HG03442 (cell line): ENCODE measurements around the gene NUP155.
"Not testable (repeated sequence)": the region's sequence is repeated elsewhere in the genome, so short reads cannot be mapped to it uniquely, and the experiment has no call there.

Experiments
- ATAC-seq: cut with Tn5 transposase; IDR thresholded peaks from one replicate; pipeline ENCODE4 v1.9.1; 2021; ENCODE audit warnings: mild to moderate bottlenecking, moderate library complexity; ENCODE audit not compliant: unreplicated experiment

NUP155 gene

DNA sequence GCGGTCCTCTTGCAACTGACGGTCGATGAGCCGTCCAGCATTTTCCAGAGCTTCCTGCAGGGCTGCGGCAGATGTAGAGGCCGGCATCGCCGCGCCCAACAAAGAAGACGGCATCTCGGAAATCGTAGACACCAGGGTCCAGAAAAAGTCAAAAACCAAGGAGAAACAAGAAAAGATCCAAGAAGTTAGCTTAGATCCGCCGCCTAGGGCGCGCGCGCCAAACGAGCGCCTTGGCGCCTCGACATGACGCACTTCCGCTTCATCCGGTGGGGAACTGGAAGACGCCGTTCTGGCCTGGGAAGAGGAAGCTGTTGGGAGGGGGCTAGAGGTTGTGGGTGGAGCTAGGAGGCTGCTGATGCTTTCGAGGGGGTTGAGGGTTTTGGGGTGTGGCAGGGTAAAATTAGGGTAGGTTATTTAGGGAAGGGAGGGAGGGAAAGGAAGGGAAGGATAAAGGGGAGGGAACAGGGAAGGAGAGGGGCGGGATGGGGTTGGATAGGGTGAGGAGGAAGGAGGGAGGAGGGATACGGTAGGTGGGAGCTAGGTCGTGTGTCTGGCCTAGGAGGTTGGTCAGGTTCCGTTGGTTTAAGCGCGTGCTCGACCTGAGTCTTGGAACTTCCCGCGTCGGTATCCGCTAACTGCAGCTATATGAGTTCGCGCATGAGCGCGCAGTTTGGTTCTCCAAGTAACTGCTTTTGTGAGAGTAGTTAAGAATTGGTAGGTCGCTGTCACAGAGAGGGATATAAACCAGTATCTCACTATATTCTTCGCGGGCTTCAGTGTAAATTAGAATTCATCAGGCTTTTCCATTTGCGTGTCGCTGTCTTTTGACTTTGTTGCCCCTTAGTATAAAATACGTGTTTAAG lies at the start of gene NUP155:
Gene NUP155, minus strand, starts transcription at position 243 of the 863 bp plus-strand sequence. Its CDS starts 129 bp downstream, at position 114.
- ATAC-seq = peak; percentile 92

DNA sequence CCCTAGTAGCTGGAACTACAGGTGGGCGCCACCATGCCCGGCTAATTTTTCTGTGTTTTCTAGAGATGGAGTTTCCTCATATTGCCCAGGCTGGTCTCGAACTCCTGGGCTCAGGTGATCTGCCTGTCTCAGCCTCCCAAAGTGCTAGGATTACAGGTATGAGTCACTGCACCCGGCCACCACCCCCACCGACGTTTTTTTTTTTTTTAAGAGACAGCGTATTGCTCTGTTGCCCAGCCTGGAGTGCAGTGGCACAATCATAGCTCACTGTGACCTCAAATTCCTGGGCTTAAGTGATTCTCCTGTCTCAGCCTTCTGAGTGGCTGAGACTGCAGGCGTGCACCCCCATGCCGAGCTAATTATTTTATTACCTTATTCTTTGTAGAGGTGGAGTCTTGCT lies 46.4 kb upstream of the NUP155 start:
- no peak for ATAC-seq

DNA sequence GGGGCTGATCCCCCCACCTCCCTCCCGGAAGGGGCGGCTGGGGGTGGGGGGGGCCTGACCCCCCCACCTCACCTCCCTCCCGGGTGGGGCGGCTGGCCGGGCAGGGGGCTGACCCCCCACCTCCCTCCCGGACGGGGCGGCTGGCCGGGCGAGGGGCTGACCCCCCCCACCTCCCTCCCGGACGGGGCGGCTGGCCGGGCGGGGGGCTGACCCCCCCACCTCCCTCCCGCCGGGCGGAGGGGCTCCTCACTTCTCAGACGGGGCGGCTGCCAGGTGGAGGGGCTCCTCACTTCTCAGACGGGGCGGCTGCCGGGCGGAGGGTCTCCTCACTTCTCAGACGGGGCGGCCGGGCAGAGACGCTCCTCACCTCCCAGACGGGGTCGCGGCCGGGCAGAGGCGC lies 44.5 kb upstream of the NUP155 start:
- ATAC-seq = not testable (repeated sequence)

DNA sequence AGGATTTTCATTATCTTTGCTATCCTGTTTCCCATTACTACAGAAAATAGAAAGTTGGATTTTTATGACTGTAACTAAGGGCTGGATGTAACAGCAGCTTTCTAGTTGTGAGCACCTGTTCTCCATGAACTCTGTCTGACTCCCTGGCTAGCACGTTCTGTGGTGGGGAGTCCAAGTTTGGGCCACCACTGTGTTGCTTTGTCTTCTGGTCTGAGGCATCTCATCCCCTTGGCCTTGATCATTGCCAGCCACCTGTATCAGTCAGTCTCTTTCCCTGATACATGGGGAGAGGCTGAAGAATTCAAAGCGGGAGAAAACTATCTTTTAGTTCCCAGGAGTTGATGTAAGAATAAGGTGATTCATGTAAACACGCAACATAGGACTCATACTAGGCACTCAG lies 41.6 kb upstream of the NUP155 start:
- no peak for ATAC-seq

DNA sequence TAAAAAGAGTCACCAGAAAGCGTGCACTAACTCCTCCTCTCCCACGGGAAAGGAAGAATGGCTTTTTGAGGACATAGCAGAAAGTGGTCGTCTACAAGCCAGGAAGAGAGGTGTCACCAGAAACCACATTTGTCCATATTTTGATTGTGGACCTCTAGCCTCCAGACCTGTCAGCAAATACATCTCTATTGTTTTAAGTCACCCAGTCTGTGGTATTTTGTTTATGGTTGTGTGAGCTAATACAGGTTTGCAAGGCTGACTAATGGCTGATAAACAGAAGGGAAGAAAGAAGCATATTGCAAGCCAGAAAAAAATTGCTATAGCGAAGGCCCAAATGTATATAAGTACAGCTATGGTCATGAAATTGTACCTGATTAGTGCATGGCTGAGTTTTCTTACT lies 29.6 kb upstream of the NUP155 start:
- no peak for ATAC-seq

DNA sequence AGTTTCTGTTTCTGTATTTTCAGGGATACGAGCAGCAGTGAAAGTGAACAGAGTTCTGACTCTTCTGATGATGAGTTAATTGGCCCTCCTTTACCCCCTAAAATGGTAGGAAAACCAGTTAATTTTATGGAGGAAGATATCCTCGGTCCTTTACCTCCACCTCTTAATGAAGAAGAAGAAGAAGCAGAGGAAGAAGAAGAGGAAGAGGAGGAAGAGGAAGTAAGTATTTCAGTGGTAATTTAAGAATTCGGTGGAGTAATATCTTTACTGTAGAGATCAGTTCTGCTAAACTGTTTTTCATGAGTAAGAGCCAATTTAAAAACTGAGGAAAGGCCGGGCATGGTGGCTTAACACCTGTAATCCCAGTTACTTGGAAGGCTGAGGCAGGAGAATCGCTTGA lies 25.4 kb upstream of the NUP155 start:
- no peak for ATAC-seq

DNA sequence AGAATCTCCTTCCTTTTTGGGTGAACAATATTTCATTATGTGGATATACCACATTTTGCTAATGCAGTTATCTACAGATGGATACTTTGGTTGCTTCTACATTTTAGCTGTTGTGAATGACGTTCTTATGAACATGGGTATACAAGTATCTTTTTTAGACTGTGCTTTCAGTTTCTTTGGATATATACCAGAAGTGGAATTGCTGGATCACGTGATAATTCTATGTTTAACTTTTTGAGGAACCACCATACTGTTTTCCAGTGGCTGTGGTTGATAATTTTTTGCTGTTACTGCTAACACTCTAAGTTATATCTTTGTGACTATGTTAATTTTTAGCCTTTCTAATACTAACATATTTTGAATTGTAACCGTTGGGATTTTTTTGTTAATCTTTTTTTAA lies 20.7 kb upstream of the NUP155 start:
- no peak for ATAC-seq

DNA sequence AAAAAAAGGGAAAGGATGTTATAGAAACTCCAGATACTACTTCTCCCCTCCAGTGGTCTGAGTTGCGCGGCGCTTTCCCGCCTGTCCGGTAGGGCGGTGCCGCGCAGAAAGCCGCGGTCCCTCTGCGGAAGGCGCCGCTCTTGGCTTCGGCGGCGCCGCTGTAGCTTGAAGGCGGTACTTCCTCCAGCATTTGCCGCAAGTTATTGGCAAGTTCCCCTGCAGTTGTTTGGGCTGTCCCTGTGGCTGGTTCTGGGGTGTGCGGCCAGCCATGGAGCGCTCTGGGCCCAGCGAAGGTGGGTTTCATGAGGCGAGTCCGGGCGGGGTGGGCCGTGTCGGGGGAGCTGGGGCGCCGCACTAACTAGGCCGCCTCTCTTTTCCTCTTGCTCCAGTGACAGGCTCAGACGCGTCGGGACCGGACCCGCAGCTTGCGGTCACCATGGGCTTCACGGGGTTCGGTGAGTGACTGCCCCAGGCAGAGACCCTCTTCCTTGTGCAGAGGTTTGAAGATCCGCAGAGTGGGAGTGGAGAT lies 8.3 kb upstream of the NUP155 start, which contains the start of gene WDR70:
Gene WDR70, plus strand, starts transcription at position 219 of the 529 bp plus-strand sequence. Its CDS starts 50 bp downstream, at position 269.
- peak; percentile 96 for ATAC-seq

DNA sequence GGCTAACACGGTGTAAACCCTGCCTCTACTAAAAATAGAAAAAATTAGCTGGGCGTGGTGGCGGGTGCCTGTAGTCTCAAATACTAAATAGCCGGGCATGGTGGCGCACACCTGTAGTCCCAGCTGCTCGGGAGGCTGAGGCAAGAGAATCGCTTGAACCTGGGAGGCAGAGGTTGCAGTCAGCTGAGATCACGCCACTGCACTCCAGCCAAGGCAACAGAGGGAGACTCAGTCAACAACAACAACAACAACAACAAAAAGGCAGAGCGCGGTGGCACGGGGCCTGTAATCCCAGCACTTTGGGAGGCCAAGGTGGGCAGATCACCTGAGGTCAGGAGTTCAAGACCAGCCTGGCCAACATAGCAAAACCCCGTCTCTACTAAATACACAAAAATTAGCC lies 7.2 kb upstream of the NUP155 start:
- not testable (repeated sequence) for ATAC-seq

DNA sequence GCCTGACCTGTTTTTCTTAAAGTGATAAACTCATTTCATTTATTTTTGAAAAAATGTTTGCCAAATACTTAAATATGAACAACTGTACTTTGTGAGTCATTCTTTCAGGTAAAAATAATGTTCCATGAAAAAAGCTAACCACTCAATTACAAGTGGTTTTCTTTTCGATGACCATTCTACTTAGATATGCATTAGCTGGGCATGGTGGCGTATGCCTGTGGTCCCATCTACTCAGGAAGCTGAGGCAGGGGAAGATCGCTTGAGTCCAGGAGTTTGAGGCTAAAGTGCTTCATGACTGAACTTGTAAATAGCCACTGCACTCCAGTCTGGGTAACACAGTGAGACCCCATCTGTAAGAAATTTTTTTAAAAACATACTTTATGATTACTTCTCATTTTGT lies 4.2 kb upstream of the NUP155 start:
- no peak for ATAC-seq

DNA sequence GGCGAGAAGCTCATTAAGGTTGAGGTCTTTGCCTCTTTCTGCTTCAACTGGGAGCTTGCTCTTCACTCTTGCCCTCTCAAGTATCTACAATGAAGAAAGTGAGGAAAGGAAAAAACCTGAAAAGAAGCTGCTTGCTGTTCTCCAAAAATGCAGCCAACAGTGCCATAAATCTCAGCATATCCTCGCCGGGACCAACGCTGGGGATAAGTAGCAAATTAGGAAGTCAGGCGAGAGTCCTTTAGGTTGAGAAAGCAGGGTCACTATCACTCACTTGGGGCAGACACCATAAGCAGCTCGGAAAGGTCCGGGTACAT lies 399 bp downstream of the NUP155 start:
- ATAC-seq = peak; percentile 39

DNA sequence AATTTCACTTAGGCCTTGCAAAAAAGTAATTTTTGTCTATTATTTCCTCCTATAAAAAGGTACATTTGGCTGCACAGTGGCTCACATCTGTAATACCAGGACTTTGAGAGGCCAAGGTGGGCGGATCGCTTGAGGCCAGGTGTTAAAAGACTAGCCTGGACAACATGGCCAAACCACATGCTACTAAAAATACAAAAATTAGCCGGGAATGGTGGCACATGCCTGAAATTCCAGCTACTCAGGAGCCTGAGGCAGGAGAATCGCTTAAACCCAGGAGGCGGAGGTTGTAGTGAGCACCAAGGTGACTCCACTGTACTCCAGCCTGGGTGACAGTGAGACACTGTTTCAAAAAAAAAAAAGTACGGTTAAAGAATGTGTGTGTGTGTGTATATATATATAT lies 15.7 kb downstream of the NUP155 start:
- ATAC-seq = no peak

DNA sequence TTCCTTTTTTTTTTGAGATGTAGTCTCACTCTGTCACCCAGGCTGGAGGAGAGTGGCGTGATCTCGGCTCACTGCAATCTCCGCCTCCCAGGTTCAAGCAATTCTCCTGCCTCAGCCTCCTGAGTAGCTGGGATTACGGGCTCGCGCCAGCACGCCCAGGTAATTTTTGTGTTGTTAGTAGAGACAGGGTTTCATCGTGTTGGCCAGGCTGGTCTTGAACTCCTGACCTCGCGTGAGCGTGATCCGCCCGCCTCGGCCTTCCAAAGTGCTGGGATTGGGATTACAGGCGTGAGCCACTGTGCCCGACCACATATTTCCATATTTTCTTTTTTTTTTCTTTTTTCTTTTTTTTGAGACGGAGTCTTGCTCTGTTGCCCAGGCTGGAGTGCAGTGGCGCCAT lies 28.2 kb downstream of the NUP155 start:
- not testable (repeated sequence) for ATAC-seq

DNA sequence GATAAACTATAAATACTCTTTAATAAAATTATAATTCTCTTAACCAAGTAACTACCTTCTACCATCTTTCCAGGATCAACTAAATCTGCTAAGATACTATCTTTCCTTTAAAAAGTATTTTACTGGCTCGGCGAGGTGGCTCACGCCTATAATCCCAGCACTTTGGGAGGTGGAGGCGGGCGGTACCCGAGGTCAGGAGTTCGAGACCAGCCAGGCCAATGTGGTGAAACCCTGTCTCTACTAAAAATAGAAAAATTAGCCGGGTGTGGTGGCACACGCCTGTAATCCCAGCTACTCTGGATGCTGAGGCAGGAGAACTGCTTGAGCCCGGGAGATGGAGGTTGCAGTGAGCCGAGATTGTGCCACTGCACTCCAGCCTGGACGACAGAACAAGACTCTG lies 36.2 kb downstream of the NUP155 start:
- not testable (repeated sequence) for ATAC-seq

DNA sequence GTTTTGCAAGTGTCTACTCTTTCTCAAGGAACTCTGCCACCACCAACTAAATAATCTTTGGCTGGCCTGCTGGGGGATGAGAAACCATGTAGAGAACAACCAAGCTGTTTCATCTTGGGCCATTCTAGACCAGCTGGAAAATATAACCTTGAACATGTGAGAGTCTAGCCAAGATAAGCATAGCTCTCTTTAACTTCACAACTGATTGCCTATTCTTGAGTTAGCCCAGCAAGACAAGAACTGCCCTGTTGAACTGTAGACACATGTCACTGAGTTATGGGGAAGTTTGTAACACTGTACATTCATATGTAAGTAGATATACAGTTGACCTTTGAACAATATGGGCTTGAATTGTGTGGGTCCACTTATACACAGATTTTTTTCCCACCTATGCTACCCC lies 44.4 kb downstream of the NUP155 start:
- no peak for ATAC-seq

DNA sequence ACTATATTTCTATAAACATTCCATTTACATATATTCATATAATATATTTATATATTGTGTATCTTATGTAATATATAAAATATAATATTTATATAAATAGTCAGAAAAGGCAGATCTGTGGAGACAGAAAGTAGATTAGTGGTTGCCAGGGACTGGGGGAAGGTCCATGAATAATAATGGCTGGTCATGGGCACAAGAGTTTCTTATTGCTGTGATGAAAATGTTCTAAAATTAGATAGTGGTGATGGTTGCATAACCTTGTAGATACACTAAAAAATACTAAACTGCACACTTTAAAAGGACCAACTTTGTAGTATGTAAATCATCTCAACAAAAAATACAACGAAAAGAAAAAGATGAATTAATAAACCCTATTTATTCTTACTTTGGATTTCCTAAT lies 47.3 kb downstream of the NUP155 start:
- ATAC-seq = no peak

DNA sequence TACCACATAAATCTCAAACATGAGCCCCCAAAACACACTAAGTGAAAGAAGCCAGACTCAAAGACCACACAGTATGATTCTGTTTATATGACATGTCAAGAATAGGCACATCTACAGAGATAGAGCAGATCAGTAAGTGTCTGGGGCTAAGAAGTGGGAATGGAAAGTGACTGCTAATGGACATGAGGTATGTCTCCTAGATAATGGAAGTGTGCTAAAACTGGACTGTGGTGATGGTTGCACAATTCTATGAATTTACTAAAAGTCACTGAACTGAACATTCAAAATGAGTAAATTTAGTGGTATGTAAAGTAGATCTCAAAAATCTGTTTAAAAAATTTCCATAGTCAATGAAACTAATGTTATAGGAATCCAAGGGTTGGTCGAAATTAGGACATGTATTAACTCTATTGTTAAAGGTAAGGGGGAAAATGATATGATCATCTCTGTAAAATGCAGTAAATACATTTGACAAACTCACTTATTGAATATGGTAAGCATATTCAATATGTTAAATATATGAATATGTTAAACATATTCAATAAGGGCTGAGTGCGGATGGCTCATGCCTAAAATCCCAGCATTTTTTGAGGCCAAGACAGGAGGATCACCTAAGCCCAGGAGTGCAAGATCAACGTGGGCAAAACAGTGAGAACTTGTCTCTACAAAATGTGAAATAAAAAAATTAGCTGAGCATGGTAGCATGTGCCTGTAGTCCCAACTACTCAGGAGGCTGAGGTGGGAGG lies 51.7 kb downstream of the NUP155 start:
- no peak for ATAC-seq

DNA sequence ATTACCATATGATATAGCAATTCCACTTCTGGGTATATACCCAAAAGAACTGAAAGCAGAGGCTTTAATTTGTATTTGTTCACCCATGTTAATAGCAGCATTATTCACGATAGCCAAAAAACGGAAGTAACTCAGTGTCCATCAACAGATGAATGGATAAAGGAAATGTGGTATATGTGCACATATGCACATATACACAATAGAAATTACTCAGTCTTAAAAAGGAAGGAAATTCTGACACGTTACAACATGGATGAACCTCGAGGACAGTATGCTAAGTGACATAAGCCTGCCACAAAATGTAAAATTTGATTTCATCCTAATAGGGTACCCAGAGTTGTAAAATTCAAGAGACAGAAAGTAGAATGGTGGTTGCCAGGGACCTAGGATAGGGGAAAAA lies 54.9 kb downstream of the NUP155 start:
- no peak for ATAC-seq

DNA sequence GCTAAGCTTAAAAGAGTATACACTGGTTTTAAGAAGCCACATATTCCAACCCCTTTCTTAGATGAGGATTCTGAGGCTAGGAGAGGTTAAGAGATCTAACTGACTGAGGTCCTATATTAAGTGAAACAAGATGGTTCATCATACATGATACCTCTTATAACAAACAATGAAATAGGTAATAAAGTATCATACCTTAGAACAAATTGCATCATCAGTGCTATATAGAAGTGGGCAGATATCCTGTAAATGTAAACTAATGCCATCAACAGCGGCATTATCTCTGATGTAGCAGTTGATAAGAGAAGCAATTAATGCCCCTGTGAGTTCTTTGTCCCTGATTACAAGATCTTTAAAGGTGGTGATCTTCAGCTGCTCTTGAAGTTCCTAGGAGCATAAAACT lies 60.5 kb downstream of the NUP155 start:
- ATAC-seq = no peak

DNA sequence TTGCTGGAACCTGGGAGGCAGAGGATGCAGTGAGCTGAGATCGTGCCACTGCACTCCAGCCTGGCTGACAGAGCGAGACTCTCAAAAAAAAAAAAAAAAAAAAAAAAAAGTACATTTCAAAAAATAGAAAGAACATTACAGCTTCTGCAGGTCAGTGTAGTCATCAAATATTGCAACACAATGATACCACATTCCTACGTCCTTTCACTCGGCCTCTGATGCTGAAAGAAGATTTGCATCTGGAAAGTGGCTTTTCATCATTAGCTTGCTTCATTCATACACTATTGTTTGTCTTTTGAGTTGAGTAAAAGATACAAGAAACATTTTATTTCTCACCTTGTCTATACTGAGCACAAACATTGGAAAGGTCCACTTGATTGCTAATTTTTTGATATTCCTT lies 62.1 kb downstream of the NUP155 start:
- ATAC-seq = no peak

DNA sequence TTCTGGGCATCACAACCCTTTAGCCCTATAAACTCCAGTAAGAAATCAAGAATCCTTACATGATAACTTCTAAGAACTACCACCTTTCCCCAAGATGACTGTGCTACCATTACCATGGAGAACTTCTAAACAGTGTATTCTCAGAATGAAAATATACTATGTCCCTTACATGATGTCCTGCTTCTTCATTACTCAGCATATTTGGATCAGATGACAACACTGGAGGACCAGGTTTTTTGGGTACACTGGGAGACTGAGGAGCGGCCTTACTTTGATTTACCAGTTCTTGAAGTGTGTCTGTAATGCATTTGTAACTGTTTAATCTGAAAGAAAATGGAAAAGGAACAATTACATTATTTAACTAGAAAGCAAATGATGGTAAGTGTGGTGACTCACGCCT lies 66.0 kb downstream of the NUP155 start:
- ATAC-seq = no peak

DNA sequence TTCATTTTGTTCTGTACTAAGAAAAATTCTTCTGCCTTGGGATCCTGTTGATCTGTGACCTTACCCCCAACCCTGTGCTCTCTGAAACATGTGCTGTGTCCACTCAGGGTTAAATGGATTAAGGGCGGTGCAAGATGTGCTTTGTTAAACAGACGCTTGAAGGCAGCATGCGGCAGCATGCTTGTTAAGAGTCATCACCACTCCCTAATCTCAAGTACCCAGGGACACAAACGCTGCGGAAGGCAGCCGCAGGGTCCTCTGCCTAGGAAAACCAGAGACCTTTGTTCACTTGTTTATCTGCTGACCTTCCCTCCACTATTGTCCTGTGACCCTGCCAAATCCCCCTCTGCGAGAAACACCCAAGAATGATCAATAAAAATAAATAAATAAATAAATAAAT lies 74.6 kb downstream of the NUP155 start:
- not testable (repeated sequence) for ATAC-seq
